GM19395 (cell line): ENCODE results near the gene MAVS.

Experiments used
- ATAC-seq: cut with Tn5 transposase; IDR thresholded peaks from one replicate; pipeline ENCODE4 v1.9.1; 2021; ENCODE audit warnings: mild to moderate bottlenecking, moderate library complexity; ENCODE audit not compliant: unreplicated experiment

The MAVS gene

DNA sequence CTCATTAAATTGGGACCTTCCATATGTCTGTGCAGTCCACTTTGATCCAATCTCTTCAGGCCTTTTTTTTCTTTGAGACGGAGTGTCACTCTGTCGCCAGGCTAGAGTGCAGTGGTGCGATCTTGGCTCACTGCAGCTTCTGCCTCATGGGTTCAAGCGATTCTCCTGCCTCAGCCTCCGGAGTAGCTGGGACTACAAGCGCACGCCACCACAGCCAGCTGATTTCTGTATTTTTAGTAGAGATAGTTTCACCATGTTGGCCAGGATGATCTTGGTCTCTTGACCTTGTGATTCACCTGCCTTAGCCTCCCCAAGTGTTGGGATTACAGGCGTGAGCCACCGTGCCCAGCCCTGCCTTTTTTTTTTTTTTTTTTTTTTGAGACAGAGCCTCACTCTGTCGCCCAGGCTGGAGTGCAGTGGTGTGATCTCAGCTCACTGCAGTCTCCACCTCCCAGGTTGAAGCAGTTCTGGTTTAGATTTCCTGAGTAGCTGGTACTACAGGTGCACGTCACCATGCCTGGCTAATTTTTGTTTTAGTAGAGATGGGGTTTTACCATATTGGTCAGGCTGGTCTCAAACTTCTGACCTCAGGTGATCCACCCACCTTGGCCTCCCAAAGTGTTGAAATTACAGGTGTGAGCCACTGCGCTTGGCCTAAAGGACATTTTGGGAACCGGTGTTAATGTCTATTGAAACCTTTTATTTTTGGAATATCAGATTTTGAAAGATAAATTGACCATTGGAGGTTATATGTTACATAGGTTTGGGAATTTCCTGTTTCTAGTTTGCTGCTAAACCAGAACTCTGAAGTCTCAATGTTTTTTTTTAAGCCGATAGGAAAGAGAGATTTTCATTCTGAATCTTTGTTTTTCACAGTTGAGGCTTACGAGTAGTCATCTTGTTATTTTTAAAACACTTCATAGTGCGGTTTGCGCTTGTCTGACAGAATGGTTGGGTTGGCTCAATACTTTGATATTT is 60.4 kb downstream of the MAVS start:
- ATAC-seq = peak; percentile 83

DNA sequence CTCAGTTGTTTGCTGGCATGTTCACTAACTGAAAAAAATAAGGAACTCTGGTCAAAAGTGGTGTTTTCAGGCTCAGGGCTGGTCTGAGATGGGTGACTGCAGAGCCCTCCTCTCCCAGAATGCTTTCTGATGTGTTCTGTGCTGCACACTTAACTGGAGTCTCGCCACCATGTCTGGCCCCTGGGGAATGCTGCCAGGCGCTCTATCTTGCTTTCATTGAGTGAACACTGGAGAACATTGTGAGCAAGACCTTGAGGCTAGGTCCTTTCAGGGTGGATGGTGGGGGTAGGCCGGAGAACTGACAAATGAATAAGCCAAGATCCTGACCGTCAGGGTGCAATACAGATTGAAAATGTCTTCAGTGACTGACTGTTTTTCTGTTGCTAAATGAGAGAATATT is 62.0 kb downstream of the MAVS start:
- no peak for ATAC-seq

DNA sequence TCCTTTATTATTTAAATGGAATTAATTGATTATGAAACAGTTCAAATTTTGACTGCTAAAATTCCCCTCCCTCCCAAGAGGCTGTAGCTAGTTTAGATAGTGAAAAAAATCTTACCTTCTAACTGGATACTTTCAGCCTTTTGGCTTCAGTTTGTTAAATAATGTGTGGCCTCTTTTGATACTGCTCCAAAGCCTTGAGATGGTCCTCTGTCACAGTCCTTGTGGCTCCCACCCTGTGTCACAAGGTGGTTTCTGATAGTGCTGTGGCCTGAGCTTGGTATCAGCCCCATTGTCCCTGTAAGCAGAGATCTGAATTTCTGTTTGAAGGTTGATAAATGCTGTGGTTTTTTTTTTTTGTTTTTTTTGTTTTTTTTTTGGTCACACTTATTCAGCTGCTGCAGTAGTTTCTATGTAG is 63.3 kb downstream of the MAVS start:
- no peak for ATAC-seq

- ATAC-seq = no peak
Observed at GRCh38 chr20:3910853-3911252, 64.2 kb downstream of the MAVS start.

- ATAC-seq = no peak
Observed at GRCh38 chr20:3911956-3912355, 65.3 kb downstream of the MAVS start.

DNA sequence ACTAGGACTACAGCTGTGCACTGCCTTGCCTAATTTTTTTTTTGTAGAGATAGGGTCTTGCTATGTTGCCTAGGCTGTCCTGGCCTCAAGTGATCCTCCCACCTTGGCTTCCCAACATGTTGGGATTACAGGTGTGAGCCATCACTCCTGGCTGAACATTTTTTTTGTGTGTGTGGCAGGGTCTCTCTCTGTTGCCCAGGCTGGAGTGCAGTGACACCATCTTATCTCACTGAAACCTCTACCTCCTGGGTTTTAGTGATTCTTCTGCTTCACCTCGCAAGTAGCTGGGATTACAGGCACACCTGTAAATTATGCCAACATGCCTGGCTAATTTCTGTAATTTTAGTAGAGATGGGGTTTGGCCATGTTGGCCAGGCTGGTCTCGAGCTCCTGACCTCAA is 67.8 kb downstream of the MAVS start:
- no peak for ATAC-seq

DNA sequence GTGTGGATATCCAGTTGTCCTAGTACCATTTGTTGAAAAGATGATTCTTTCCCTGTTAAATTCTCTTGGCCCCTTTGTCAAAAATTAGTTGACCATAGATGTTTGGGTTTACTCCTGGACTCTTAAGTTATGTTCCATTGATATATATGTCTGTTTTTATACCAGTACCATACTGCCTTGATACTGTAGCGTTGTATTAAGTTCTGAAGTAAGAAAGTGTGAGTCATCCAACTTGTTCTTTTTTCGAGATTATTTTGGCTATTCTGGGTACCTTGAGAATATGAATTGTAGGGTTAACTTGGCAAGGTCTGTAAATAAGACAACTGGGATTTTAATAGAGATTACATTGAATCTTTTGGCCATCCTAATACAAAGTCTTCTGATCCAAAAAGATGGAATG is 69.1 kb downstream of the MAVS start:
- no peak for ATAC-seq

- ATAC-seq = no peak
Observed at GRCh38 chr20:3916364-3916763, 69.7 kb downstream of the MAVS start.

DNA sequence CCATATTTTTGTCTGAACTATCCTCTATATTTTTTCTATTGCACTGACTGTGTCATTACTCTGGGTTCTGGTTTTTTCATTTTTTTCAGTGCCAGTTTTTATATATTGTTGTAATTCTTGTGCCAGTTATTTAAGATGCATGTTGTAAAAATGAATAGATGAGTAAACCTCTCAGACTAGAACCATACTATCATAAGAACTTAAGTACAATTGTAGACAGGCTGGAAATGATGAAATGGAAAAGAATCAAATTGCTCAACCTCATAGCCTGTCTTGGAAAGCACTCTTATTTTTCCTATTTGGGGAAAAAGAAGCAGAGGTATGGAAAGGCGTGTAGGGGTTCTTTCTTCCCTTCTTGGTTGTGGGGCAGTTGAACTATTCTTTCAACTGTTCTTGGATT is 72.7 kb downstream of the MAVS start:
- ATAC-seq = no peak

DNA sequence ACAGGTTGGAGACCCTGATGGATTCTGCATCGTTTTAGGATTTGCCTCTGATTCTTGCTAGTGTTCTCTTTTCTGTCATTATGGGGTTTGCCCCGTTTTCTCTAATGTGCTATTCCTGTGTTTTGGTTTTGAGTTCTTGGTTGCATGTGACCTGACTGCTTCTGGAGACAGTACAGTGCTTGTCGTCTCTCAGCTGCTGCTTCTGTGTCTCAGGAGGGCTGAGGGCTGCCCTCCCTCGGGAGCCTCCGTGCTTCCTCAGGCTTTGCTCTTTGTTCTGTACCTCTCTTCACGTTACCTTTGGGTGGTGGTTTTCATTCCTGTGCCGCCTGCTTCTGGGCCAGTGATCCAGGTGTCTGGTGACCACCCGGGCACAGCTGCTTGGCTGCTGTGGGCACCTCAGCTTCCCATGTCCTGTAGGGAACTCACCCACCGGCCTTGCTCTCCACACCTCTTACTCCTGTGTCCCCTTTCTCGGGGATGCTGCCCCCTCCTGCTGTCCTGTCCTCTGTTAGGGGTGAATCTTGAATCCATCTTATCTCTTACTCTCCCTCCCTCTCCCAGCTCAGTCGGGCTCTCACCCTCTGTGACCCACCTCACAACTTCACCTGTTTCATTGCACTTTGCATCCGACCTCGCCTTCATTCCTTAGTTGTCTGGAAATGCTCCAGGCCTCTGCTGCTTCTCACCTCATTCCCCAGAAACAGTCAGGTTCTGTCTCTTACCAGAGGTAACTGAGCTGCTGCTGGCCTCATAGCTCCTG is 75.8 kb downstream of the MAVS start:
- no peak for ATAC-seq

DNA sequence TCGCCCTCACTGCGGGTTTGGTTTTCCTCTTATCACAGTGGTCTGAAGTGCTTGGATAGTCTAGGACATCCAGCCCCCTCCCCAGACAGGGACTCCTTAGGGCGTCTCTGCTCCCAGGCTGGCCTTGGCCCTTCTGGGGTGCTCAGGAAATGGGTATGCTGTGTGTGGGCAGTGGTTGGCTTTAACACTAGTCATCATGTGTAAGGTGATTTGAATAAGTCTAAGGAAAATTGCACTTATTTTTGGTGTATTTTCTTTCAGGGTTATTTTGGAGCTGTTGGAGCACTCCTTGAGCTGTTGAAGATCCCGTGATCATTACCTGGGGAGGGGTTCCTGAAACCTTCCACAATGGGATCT is 76.3 kb downstream of the MAVS start:
- no peak for ATAC-seq

GRCh38 chr20:3923818-3924217 is 77.2 kb downstream of the MAVS start:
- no peak for ATAC-seq

DNA sequence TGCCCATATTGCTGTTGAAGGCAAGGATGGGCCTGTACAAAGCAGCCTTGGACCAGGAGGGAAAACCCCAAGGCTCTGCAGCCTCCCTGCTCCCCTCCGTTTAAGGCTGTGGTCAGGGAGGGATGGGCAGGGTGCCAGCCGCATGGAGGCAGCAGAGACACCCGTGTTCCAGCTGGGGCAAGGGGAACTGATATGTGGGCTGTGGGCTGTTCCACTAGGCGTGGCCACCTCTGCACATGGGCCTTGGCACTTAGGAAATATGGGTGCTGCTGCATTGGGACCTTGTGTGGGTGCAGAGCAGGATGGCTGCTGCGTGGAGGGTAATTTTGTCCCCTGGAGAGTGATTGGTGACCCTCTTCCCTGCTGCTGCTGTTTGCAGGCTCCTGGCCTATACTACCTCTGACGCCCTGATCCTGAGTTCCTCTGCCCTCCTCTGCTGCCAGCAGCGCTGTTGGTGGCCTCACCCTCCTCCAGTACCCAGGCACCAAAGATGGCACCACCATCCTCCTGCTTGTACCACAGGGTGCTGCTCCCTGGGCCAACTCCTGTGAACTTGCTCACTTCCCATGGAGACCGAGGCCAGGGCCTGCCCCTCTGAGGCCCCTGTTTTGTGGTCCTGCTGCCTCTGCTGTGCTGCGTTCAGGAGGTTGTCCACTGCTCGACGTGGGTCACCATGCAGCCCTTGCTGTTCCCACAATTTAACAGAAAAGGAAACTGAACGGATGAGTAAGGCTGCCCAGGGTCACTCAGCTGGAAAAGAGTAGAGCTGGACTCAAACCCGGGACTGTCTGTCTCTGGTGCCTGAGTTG is 77.9 kb downstream of the MAVS start:
- ATAC-seq = no peak

GRCh38 chr20:3925113-3925695 is 78.6 kb downstream of the MAVS start:
- ATAC-seq = no peak
